HG03342 (cell line): ENCODE results near the gene OR10H4.
"Not testable (repeated sequence)": the region's sequence is repeated elsewhere in the genome, so short reads cannot be mapped to it uniquely, and the experiment has no call there.

Source experiments
- ATAC-seq: cut with Tn5 transposase; IDR thresholded peaks from one replicate; pipeline ENCODE4 v1.9.1; 2021; ENCODE audit warnings: mild to moderate bottlenecking, moderate library complexity; ENCODE audit not compliant: unreplicated experiment

Gene OR10H4

GRCh38 chr19:15937771-15938170 lies 11.0 kb upstream of the OR10H4 start:
- ATAC-seq = no peak

- ATAC-seq = no peak
Observed at GRCh38 chr19:15944401-15944800, 4.4 kb upstream of the OR10H4 start.

- no peak for ATAC-seq
Observed at GRCh38 chr19:15945301-15945700, 3.5 kb upstream of the OR10H4 start.

GRCh38 chr19:15954820-15955219 lies 6.0 kb downstream of the OR10H4 start:
- ATAC-seq = no peak

- no peak for ATAC-seq
Observed at GRCh38 chr19:15962319-15962718, 13.5 kb downstream of the OR10H4 start.

- no peak for ATAC-seq
Observed at GRCh38 chr19:15964231-15964630, 15.4 kb downstream of the OR10H4 start.

- ATAC-seq = no peak
Observed at GRCh38 chr19:15971224-15971780, 22.5 kb downstream of the OR10H4 start.

GRCh38 chr19:15972043-15972442 lies 23.2 kb downstream of the OR10H4 start:
- not testable (repeated sequence) for ATAC-seq

- no peak for ATAC-seq
Observed at GRCh38 chr19:15974856-15975255, 26.0 kb downstream of the OR10H4 start.

GRCh38 chr19:15976836-15977689 lies 28.3 kb downstream of the OR10H4 start:
- ATAC-seq = no peak

GRCh38 chr19:15977690-15978089 lies 28.9 kb downstream of the OR10H4 start:
- ATAC-seq = no peak

- ATAC-seq = no peak
Observed at GRCh38 chr19:15979293-15979692, 30.5 kb downstream of the OR10H4 start.

GRCh38 chr19:15985831-15986230 lies 37.0 kb downstream of the OR10H4 start:
- ATAC-seq = not testable (repeated sequence)

- no peak for ATAC-seq
Observed at GRCh38 chr19:15986701-15987100, 37.9 kb downstream of the OR10H4 start.

GRCh38 chr19:15989889-15990288 lies 41.1 kb downstream of the OR10H4 start:
- no peak for ATAC-seq

- no peak for ATAC-seq
Observed at GRCh38 chr19:15991602-15992001, 42.8 kb downstream of the OR10H4 start.

GRCh38 chr19:15992014-15992413 lies 43.2 kb downstream of the OR10H4 start:
- ATAC-seq = no peak

GRCh38 chr19:15995536-15995935 lies 46.7 kb downstream of the OR10H4 start:
- no peak for ATAC-seq

- no peak for ATAC-seq
Observed at GRCh38 chr19:15998166-15998565, 49.4 kb downstream of the OR10H4 start.
